GM21737 (cell line): ENCODE data around the gene PPFIA1.

Experiments
- ATAC-seq: cut with Tn5 transposase; IDR thresholded peaks from one replicate; pipeline ENCODE4 v1.9.1; 2021; ENCODE audit warnings: mild to moderate bottlenecking, moderate library complexity; ENCODE audit not compliant: unreplicated experiment

PPFIA1 gene

DNA sequence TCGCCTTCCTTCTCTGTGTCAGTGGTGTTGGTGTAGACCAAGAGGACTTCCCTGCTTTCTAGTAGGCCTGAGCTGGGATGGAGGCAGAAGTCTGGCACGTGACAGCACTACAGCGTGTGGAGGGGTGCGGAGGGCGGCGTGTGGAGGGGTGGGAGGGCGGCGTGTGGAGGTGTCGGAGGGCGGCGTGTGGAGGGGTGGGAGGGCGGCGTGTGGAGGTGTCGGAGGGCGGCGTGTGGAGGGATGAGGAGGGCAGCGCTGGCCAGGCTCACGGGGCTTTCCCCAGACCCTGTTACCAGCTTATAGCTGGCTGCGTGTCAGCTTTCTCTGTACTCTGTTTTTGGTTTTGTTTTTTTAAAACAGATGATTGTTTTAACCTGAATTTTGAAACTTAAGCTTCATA lies 82.1 kb downstream of the PPFIA1 start:
- ATAC-seq, result no peak

DNA sequence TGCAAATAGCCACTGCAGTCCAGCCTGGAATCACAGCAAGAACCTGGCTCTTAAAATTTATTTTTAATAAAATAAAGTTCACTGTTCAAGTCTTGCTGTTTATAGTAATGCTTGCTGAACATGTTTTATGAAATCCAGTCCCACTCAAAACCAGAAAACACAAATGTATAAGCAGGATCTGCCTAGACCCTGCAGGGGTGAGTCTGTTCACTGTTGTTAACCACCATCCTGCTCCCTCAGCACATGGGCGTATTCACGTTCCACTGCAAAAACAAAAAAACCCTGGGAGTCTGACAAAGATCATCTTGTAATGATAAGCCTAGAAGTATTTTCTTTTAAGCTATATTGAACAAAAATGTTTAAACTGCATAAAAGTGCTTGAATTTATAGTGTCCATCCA lies 82.8 kb downstream of the PPFIA1 start:
- no peak for ATAC-seq

DNA sequence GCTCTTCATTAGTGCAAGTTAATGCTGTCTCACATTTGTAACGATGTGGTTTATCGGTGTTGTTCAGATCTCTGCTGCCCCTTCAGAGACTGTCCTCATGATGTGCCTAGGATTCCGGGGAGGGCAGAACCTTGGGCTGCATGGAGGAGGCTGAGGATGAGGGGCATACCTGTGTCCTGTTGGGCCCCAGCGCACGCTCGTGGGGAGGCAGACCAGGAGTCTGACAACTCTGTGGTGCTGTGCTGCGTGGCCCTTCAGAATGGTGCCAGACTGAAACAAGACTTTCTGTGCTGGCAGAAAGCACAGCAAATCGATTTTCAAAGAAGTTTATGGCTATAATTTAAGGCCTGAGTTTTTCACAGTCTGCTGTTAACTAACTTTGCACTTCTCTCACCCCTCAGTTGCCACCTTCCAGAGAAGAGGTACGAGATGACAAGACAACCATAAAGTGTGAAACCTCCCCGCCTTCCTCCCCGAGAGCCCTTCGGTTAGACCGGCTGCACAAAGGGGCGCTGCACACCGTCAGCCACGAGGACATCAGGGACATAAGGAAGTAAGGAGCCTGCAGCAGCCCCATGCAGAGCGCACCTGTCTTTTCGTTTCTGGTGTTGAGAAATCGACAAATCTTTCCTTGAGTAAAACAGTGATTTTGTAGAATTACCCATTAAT lies 83.5 kb downstream of the PPFIA1 start:
- no peak for ATAC-seq

DNA sequence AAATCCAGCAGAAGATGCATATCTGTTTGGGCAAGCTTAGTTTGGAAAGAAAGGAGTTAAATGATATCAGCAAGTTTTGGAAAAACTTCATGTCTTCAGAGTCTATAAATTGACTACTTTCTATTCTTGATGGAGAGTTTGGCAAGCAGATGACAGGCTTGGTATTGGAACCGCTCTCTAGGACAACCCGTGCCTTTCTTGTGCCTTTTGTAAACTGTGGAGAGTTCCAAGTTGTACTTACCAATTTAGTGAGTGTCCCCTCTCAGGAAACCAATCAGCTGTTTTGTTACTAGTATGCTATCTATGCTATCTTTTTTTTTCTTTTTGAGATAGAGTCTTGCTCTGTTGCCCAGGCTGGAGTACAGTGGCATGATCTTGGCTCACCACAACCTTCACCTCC lies 84.1 kb downstream of the PPFIA1 start:
- ATAC-seq, result no peak

DNA sequence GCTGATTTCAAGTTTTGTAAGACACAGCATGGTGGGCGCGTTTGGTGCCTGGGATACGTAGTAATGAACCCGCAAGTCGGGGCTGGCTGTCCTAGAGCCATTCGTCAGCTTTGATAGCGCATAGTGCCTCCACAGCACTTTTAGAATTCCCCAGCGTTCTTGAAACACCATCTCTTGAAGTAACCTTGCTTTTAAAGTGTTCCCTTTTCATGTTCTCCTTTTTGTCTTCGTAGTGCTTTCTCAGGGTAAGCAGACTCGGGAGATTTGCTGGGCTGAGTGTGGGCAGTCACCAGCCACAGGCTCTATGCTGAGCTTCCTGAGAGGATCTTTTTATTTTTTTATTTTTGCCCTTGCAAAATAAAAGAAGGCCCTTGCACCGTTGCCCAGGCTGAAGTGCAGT lies 88.3 kb downstream of the PPFIA1 start:
- no peak for ATAC-seq

DNA sequence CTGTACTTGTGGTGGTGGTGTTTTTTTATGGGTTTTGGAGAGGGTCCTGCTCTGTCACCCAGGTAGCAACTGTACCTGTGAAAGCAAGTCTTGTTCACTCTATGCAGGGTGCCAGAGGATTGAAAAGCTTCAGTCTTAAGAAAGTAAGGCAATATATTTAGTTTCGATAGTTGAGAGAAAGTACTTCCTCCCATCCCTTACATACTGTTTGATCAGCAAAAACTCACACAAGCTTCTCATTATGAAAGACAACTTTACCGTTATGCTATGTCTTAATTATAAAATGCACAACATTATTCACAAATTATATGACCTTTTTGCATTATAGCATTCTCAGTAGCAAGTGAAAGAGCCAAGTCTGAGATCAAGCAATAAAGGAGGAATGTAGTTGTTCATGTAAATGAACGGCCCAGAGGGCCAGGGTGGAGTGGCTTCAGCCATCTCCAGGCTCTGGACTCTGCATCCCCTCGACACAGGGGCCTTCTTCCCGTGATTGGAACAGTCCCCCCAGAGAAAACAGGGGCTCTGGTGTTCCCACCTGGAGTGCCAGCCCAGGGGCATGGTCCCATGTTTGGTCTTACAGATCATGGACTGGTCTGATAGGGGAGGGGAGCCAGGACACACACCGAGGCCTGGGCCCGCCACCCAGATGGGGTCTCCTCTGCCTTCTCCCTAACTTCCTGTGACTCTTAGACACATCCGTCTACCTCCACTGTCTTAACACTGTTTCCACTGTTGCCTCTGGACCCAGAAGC lies 89.1 kb downstream of the PPFIA1 start:
- ATAC-seq, result no peak

DNA sequence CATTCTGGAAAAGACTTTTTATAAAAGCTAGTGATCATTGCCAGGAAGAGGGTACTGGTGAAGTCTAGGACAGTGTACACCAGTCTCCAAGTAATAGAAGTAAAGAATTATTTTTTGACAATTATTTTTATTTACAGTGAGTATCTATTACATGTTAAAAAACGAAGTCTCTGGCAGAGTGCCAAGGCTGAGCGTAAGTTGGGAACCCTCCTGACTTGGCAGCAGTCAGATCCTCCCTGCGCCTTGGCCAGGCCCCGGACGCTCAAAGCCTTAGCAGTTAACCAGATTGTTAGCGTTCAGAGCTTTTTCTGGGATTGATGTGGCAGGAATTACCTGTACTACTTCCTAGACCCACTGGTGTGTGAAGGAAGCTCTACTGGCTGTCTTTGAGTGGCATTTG lies 89.7 kb downstream of the PPFIA1 start:
- ATAC-seq, result no peak

DNA sequence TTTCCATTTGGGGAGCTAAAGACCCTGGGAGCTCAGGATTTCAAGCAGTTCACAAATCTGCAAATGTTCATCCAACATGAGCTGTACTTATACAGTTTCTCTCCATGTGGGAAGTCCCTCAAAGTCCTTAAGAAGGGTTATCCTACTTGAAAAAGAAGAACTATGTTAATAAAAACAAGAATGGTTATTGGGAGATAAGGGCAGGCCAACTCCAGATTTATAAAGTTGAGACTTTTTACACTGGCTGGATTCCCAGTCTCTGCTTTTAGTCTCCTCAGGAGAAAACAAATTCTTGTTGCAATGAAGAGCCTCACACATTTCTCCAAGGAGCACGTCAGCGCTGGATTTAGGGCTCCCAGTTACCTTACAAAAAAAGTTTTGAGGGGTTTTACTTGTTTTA lies 93.7 kb downstream of the PPFIA1 start:
- no peak for ATAC-seq

DNA sequence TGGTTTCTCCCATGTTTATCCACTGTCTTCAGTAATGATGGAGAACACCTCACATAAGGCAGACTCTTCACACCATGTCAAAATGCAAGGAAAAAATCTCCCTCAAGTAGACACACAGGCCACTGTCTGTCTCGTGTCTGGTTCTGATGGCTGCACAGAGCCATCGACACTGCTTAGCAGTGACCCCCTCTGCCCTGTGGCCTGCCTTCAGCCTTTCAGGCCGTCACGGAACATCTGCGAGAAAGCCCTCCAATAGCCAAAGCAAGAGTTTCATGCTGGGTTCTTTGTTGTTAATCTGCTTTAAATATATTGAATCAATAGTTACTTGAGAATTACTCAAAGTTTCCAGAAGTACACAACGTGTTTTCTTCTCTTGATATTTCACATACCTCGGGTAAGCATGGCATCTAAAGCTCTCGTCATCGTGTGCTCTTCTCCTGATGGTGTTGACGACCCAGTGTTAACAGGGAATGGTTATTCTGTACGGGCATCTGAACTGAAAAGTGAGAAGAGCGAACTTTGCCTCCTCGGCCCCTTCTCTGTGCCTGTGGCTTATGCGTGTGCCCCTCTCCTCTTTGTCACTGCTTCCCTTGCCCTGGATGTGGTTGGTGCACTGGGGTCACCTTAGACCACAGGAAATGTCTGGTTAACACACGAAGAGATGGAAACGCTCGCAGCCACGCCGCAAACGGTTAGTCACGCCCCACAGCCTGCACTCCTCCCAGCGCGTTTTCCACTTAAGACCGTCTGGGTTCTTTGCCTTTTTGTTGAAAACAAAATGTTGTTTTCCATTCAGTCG lies 94.5 kb downstream of the PPFIA1 start:
- ATAC-seq, result no peak

DNA sequence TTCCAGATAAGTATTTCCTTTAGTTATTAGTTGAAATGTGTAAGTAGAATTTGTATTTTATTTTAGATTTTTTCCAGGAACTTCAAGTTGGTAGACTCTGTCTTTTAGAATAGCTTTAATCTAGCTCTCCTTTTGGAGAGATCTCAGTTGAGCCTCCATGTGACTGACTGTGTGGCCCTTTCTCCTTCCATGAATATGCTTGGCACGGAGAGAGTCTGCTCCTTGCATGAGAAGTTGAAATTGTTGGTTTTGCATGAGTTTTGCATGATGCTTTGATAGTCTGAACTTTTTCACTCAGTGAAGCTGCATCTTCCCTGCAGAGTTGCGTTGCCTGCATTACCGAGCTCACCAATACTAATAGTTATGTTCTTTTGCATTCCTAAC lies 95.0 kb downstream of the PPFIA1 start:
- no peak for ATAC-seq

DNA sequence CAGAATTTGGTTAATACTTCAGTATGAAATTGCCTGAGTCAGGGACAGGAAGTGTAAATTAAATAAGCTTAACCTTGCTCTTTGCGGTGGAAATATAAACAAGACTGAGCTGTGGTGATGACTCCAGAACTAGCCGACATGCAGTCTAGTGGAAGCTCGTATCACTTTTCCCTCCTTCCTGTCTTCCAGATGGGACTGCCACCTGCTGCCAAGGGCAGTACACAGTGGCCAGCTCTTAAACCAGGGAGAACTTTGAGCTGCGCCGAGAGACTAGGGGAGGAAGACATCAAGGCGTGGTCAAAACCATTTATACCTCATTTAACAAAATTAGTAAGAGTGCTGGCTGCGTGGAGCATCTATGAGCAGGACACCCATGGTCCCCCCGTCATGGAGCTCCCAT lies 96.6 kb downstream of the PPFIA1 start:
- ATAC-seq, result no peak

DNA sequence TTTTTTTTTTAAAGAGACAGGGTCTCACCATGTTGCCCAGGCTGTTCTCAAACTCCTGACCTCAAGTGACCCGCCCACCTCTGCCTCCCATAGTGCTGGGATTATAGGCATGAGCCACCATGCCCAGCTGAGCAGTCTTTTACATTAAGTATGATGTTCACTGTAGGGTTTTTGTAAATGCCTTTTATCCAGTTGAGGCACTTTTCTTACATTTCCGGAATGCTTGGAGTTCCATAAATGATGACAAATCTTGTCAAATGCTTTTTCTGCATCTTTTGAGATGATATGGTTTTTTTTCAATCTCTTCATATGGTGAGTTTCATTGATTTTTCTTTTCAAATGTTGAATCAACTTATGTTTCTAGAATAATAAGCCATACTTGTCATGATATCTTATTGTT lies 98.5 kb downstream of the PPFIA1 start:
- no peak for ATAC-seq

DNA sequence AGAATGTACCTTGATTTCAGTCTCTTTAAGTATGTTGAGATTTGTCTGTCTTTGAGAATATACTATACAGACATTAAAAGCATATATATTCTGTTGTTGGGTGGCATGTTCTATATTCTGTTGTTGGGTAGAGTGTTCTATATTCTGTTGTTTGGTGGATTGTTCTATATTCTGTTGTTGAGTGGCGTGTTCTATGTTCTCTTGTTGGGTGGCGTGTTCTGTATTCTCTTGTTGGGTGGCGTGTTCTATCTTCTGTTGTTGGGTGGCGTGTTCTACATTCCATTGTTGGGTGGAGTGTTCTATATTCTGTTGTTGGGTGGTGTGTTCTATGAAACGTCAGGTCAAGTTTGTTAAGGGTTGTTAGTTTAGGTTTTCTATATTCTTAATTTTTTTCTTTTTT lies 100.8 kb downstream of the PPFIA1 start:
- no peak for ATAC-seq

DNA sequence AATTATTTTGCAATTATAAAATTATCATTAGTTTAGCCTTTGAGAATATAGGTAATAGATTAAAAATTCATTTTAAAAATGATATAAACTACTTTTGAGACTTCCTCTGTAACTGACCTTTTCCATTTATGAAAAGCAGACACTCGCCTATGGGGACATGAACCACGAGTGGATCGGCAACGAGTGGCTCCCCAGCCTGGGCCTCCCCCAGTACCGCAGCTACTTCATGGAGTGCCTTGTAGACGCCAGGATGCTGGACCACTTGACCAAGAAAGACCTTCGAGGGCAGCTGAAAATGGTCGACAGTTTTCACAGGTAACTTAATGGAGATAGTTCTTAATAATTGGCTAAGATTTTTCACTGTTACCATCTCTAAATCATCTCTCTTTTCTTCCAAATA lies 101.6 kb downstream of the PPFIA1 start:
- ATAC-seq, result no peak

DNA sequence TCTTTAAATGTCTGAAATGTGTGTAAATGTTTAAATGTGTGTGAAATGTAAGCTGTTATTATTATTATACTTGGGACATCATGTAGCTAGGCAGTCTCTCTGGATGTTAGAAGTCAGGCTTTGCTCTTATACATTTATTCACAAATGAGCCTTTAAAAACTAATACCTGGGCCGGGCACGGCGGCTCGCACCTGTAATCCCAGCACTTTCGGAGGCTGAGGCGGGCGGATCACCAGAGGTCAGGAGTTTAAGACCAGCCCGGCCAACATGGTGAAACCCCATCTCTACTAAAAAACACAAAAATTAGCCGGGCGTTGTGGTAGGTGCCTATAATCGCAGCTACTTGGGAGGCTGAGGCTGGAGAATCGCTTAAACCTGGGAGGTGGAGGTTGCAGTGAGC lies 106.1 kb downstream of the PPFIA1 start:
- ATAC-seq, result no peak

DNA sequence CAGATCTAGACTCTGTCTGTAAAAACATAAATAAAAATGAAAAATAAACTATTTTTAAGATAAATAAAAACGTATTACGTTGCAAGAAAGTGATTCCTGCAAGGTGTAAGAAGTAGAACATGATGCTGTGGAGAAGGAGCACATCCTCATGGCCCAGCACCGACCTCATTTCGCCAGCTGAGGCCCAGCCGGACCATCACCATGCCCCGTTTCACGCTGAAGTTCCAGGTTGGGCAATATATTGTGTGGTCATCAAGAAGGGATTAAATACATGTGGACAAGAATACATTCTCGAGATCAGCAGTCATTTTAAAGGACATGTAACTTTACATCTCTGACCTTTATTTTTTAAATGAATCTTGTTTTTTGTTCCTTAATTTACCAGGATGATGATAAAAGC lies 107.2 kb downstream of the PPFIA1 start:
- ATAC-seq, result no peak

DNA sequence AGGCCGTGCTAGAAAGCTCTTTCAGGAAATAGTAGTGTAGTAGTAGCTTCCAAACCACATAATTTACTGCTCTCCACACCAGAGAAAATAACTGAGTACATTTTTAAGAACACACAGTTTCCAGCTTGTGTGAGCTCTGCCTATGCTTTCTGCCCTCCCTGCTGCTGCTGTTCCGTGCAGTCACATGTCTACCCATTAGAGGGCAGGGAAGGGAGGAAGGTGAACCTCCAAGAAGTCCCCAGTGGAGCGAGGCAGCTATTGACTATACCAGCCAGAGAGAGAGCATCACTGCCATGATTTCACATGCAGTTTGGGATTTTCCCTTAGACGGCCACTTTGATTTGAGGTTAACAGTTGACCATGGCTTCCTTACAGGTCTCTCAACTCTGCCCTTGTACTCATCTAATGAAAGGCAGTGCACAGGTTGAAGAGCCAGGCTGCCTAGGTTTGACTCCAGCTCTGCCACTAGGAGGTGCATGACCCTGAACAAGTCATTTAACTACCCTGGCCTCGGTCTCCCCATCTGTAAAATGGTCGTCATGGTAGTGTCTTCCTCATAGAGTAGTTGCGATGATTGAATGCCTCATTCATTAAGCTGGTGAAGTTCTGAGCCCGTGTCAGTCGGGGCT lies 108.1 kb downstream of the PPFIA1 start:
- no peak for ATAC-seq

DNA sequence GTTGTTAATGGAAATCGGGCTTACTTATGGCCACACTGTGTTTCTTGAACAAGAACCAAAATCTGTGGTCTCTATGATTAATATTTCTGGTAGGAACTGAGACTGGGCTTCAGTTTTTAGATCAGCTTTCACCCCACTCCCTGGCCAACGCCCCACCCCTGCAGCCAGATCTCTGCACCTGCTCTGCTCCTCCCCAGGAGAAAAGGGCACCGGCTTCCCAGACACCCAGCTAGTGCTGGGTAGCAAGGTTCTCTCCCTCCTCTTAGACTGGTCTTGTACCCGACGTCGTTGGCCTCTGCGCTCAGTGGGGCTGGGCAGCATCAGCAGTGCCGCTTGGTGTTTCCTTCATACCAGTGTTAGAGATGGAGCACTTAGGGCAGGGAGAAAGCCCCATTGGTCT lies 110.9 kb downstream of the PPFIA1 start:
- no peak for ATAC-seq

DNA sequence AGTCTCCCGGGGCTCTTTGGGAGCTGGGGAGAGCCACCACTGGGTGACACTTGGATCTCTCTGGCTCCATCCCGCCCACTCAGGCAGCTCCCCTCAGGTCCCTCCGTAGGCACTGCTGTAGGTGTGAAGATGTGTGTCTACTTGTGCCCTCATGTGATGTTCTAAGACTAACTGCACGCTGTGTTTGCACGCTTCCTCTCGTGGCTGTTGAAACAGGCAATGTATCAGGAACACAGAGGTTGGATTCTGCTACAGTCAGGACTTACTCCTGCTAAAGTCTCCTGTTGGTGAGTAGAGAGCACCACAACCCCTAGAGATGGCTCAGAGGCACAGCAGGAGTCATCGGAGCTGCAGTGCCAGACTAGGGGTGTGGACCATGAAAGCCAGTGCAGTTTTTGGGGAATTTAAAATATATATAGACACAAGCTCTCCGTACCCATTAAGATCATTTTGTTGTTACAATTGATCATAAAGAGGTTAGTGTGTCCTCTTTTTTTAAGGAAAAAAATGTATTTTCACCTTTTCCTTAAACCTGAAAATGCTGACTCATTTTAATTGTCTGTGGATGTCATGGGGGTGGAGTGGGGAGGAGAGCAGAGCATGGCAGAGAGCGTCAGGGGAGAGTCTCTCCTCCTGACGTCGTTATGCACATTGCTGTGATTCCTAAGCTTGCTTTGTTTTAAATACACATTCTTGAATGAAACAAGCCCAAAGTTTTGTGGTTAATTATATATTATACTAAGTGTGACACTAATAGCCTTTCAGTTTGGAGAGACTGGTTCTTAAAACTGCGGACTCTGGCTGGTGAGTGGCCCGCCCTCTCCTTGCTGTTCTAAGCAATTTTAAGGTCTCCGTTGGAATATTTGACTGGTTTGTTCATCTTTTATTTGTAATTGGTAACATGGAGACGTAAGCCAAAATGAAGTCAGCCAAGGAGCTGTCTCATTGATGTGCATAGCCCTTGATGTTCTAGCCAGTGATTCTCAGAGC lies 111.7 kb downstream of the PPFIA1 start:
- no peak for ATAC-seq
